Spleen (tissue), 11 donors: ENCODE measurements around the gene MOB3A. TPM values are rescaled to one million over a fixed set of nuclear protein-coding genes. Genes with fewer than 3 reads are reported as not detected.
A peak's percentile ranks its signal among the peaks of the same experiment; 100 is the strongest.

ENCODE experiments used
- DNase-seq: peaks from one replicate; pipeline ENCODE4 v3.0.0-alpha.2; 2020
- H3K27ac ChIP-seq, 8 donors: fragments of 200-600 bp; sonication (generic) in 7 of 8; 1 replicate in 4 of 8; 2 replicates in 4 of 8; pipeline versions ENCODE4 v1.5.0 to v1.8.0; 2016 to 2021; ENCODE audit warnings: inconsistent platforms in 4 of 8, mild to moderate bottlenecking in 4 of 8, moderate library complexity in 1 of 8
- H3K27me3 ChIP-seq, 7 donors: fragments of 200-600 bp; sonication (generic) in 6 of 7; replicated peaks in 1 of 7; 1 replicate in 4 of 7; 2 replicates in 3 of 7; pipeline versions ENCODE4 v1.5.0 to v1.8.0; 2016 to 2021; ENCODE audit warnings: inconsistent platforms in 3 of 7, mild to moderate bottlenecking in 1 of 7
- H3K36me3 ChIP-seq, 6 donors: fragments of 200-600 bp; sonication (generic) in 5 of 6; 1 replicate in 4 of 6; 2 replicates in 2 of 6; pipeline versions ENCODE4 v1.5.0 to v1.8.0; 2016 to 2021; ENCODE audit warnings: inconsistent platforms in 2 of 6
- H3K4me1 ChIP-seq, 6 donors: fragments of 200-600 bp; sonication (generic) in 5 of 6; 1 replicate in 3 of 6; 2 replicates in 3 of 6; pipeline versions ENCODE4 v1.5.0 to v1.8.0; 2016 to 2021; ENCODE audit warnings: inconsistent platforms in 3 of 6
- H3K4me3 ChIP-seq, 8 donors: fragments of 200-600 bp; sonication (generic) in 7 of 8; 1 replicate in 4 of 8; 2 replicates in 4 of 8; pipeline versions ENCODE4 v1.5.0 to v1.8.0; 2016 to 2021; ENCODE audit warnings: inconsistent platforms in 4 of 8, mild to moderate bottlenecking in 4 of 8, moderate library complexity in 2 of 8
- H3K9me3 ChIP-seq, 8 donors: fragments of 200-600 bp; sonication (generic) in 7 of 8; 1 replicate in 4 of 8; 2 replicates in 4 of 8; pipeline versions ENCODE4 v1.5.0 to v1.8.0; 2016 to 2021; ENCODE audit warnings: inconsistent platforms in 4 of 8
- POLR2A ChIP-seq, 3 donors: fragments of 450-650 bp; IDR thresholded peaks; one replicate each; pipeline ENCODE4 v1.5.1; 2017; ENCODE audit warnings: antibody characterized with exemption in 3 of 3, mild to moderate bottlenecking in 1 of 3
- POLR2AphosphoS5 ChIP-seq, 3 donors: sonication (generic); formaldehyde crosslinking; IDR thresholded peaks; one replicate each; pipeline ENCODE4 v1.5.1; 2017; ENCODE audit warnings: antibody characterized with exemption in 3 of 3
- WGBS, 5 donors: extraction: QIAGEN DNeasy Blood & Tissue Kit in 3 of 5; methylation state at CpG; one replicate each; pipeline versions ENCODE4 v1.1.5 to v1.1.7; 2013 to 2018; 5-methylcytosine and 5-hydroxymethylcytosine counted together
- intact Hi-C: fragments of 100-400 bp; cut with DNase I; formaldehyde crosslinking; loops from one replicate; pipeline ENCODE4 v1.15.0; 2023; ENCODE audit warnings: low total_unique reads
- polyA plus RNA-seq, 3 donors: library from polyadenylated mRNA; stranded (reverse); fragments of 200-250 nt; gene quantifications; one replicate each; pipeline ENCODE4 v1.2.1, GENCODE V29; 2013
- total RNA-seq, 7 donors: library from RNA; depleted of rRNA in 3 of 7; stranded (reverse); fragments of >200 nt in 3 of 7; fragmentation: NEBNext Ultra II Directional in 4 of 7; extraction: Animal tissue kit (Norgen Biotek cat#: 25700) in 4 of 7; gene quantifications; one replicate each; pipeline versions ENCODE4 v1.1.0 to v1.2.1, GENCODE V29; 2016 to 2021
- TF ChIP-seq, protein P1 (sequence below), 11 experiments: fragments of 200-600 bp in 7 of 11; fragments of 450-650 bp in 4 of 11; sonication (generic) in 4 of 11; IDR thresholded peaks in 8 of 11; conservative IDR thresholded peaks in 3 of 11; 1 replicate in 7 of 11; 2 replicates in 4 of 11; pipeline versions ENCODE4 v1.4.0 to v1.8.0; 2016 to 2021; ENCODE audit warnings: antibody characterized with exemption in 11 of 11, inconsistent platforms in 4 of 11, mild to moderate bottlenecking in 1 of 11
- donor health status: healthy with polysubstance abuse.
- donor health status: DM: no; HTN: no; CAD: no; lungs with moderate emphysema.
- donor health status: DM: no; HTN: no; CAD: no.
- donor health status: Bipolar disorder and iron deficiency.
- donor health status: healthy.
- donor health status: DM: no; HTN: no; CAD: no.
- donor health status: DM: yes; HTN: yes; CAD: no.

The MOB3A gene
- total and polyA plus RNA-seq, 10 donors: 24.2 to 161 (median 103) TPM

DNA sequence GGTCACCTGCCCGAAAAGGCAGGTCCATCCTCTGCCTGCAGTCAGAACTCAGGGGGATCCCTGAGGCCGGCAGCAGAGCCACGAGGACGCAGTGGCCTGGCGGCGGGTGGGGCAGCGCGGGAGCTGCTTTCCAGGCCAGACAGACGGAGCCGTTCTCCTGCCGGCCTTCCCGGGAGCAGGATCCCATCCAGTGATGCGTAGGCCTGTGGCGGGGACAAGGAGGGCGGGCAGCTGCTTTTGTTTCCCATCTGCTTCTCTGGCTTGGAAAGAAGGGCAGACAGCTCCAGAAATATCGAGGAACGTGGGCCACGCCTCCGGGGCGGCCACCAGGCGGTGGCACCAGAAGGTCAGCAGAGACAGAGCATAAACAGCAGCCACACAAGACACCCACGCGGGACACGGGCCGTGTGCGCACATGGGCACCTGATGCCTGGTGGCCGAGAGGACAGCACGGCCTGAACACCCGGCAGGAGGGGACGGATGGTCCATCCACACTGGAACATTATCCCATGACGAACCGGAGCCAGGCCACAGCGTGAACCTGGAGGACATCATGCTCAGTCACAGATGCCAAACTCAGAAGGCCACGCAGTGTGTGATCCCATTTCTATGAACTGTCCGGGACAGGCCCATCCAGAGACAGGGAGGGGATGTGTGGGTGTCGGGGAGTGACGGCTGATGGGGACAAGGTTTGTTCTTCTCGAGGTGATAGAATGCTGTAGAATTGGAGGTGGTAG lies 31.2 kb downstream of the MOB3A start:
- Histone ChIP-seq H3K27me3 (no peaks in the 10 kb centered on the region), H3K4me3 (no peak overlapping the region), H3K27ac (peak overlapping the region in 7 of 8 donors; percentile 39 to 77 (median 67)), H3K4me1 (peaks cover 28 to 82% (median 46%) of the 10 kb centered on the region in 6 donors), H3K36me3 (no peaks in the 10 kb centered on the region), H3K9me3 (no peaks in the 10 kb centered on the region)
- TF ChIP-seq POLR2AphosphoS5 (IDR thresholded peaks at IDR 0.05): peak; percentile 52 to 86 (median 73)
- TF ChIP-seq, protein P1, sequence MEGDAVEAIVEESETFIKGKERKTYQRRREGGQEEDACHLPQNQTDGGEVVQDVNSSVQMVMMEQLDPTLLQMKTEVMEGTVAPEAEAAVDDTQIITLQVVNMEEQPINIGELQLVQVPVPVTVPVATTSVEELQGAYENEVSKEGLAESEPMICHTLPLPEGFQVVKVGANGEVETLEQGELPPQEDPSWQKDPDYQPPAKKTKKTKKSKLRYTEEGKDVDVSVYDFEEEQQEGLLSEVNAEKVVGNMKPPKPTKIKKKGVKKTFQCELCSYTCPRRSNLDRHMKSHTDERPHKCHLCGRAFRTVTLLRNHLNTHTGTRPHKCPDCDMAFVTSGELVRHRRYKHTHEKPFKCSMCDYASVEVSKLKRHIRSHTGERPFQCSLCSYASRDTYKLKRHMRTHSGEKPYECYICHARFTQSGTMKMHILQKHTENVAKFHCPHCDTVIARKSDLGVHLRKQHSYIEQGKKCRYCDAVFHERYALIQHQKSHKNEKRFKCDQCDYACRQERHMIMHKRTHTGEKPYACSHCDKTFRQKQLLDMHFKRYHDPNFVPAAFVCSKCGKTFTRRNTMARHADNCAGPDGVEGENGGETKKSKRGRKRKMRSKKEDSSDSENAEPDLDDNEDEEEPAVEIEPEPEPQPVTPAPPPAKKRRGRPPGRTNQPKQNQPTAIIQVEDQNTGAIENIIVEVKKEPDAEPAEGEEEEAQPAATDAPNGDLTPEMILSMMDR (IDR thresholded peaks at IDR 0.05 in 8 of 11, conservative IDR thresholded peaks at IDR 0.05 in 3 of 11): no peak
- TF ChIP-seq POLR2A (IDR thresholded peaks at IDR 0.05): no peak
- DNase-seq: peak; percentile 72
- 77 to 90% (median 81%) methylated on average over 24 to 38 of the region's 38 CpGs for WGBS, 5 donors
- intact Hi-C loops: loop anchor here (5.0 kb wide), 1 partner anchor 48 kb away; the partner anchor contains the start of gene BTBD2

DNA sequence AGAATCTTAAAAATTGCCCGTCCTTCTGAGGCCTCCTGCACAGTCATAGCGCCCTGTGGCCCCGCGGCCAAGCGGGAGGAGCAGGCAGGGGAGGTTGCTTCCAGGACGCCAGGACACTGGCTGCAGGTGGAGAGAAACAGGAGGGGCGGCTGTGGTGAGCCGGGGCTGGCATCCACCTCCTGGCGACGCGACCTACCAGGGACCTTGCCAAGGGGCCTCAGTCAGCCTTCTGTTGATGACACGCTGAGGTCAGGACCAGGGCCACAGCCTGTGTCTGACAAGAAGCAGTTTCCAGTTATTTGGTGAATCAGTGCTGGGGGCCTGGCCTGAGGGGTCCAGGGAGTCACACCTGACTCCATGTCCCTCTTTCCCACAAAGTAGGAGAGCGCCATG lies 31.7 kb downstream of the MOB3A start:
- Histone ChIP-seq H3K27ac (peak overlapping the region in 7 of 8 donors; percentile 39 to 77 (median 67)), H3K9me3 (no peaks in the 10 kb centered on the region), H3K4me1 (peaks cover 28 to 82% (median 46%) of the 10 kb centered on the region in 6 donors), H3K4me3 (no peak overlapping the region), H3K36me3 (no peaks in the 10 kb centered on the region), H3K27me3 (no peaks in the 10 kb centered on the region)
- DNase-seq: no peak
- WGBS, 5 donors: 79 to 86% (median 84%) methylated on average over 12 to 13 of the region's 13 CpGs
- intact Hi-C loops: no loop called here
- TF ChIP-seq, protein P1 (IDR thresholded peaks at IDR 0.05 in 8 of 11, conservative IDR thresholded peaks at IDR 0.05 in 3 of 11): no peak
- TF ChIP-seq POLR2AphosphoS5 (IDR thresholded peaks at IDR 0.05): peak in 1 of 3 donors; percentile 4
- TF ChIP-seq POLR2A (IDR thresholded peaks at IDR 0.05): no peak

DNA sequence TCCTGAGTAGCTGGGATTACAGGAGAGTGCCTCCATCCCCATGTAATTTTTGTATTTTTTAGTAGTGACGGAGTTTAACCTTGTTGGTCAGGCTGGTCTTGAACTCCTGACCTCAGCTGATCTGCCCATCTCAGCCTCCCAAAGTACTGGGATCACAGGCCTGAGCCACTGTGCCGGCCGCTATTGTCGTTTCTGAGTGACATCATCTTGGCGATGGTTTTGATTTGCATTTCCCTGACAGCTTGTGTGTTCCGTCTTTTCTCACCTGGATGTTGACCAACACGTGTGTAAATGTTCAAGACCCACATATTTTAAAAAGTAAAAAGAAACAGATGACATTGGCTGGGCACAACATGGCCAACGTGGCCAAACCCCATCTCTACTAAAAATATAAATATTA lies 32.3 kb downstream of the MOB3A start:
- TF ChIP-seq POLR2A (IDR thresholded peaks at IDR 0.05) (no peak), POLR2AphosphoS5 (IDR thresholded peaks at IDR 0.05) (no peak)
- TF ChIP-seq, protein P1 (IDR thresholded peaks at IDR 0.05 in 8 of 11, conservative IDR thresholded peaks at IDR 0.05 in 3 of 11): no peak
- 81 to 90% (median 84%) methylated on average over 8 of the region's 8 CpGs for WGBS, 5 donors
- Histone ChIP-seq H3K9me3 (no peaks in the 10 kb centered on the region), H3K27me3 (no peaks in the 10 kb centered on the region), H3K4me1 (peaks cover 29 to 82% (median 47%) of the 10 kb centered on the region in 6 donors), H3K4me3 (no peak overlapping the region), H3K36me3 (no peaks in the 10 kb centered on the region), H3K27ac (peak overlapping the region in 6 of 8 donors; percentile 58 to 77 (median 68))
- no peak for DNase-seq
- intact Hi-C loops: no loop called here

- H3K9me3 ChIP-seq: no peaks in the 10 kb centered on the region
- H3K27ac ChIP-seq: peak overlapping the region in 5 of 8 donors; percentile 98 to 100 (median 98)
- intact Hi-C loops: no loop called here
- DNase-seq: no peak
- peaks cover 35 to 82% (median 54%) of the 10 kb centered on the region in 6 donors for H3K4me1 ChIP-seq
- no peaks in the 10 kb centered on the region for H3K27me3 ChIP-seq
- no peak overlapping the region for H3K4me3 ChIP-seq
- 90 to 94% (median 91%) methylated on average over 9 of the region's 9 CpGs for WGBS, 5 donors
- TF ChIP-seq, protein P1 (IDR thresholded peaks at IDR 0.05 in 8 of 11, conservative IDR thresholded peaks at IDR 0.05 in 3 of 11): no peak
- no peak for TF ChIP-seq POLR2A (IDR thresholded peaks at IDR 0.05)
- H3K36me3 ChIP-seq: no peaks in the 10 kb centered on the region
These were observed 33.4 kb downstream of the MOB3A start for GRCh38 chr19:2062770-2063169.
